ENCODE results near the gene TIMM44. TPM values are rescaled to one million over a fixed set of nuclear protein-coding genes. Genes with fewer than 3 reads are reported as not detected.

Gene TIMM44
- total RNA-seq, 4 donors from 2014 or later = 59.7 to 102 (median 71.8) TPM

GRCh38 chr19:7915250-7916102, 28.0 kb downstream of the TIMM44 start:
- WGBS, 2 donors (ENCODE audit: low coverage in 1 of 2) = 42% methylated on average over 23 of the region's 24 CpGs; no CpG with 5 or more reads in 1 of the 2 donors
- intact Hi-C loops (cut with DNase I; ENCODE audit: low total_unique reads) (no loop called here), in situ Hi-C loops (cut with MboI; ENCODE audit: low pct_ligation_motif_present in 1 of 4, low pct_unique_long_range_greater_than_20kb in 1 of 4, low sequenced_read_pairs in 3 of 4) (no loop called here)
- DNase-seq = no peak
- TF ChIP-seq EP300 (IDR thresholded peaks at IDR 0.05; ENCODE audit: low read depth) (no peak), POLR2A (IDR thresholded peaks at IDR 0.05) (no peak), POLR2AphosphoS5 (IDR thresholded peaks at IDR 0.05) (no peak), CTCF (IDR thresholded peaks at IDR 0.05) (no peak)
- no peak overlapping the region for H3K27ac ChIP-seq
- H3K27me3 ChIP-seq = peaks cover 59% of the 10 kb centered on the region
- H3K9me3 ChIP-seq = no peaks in the 10 kb centered on the region
- peaks cover 18 to 41% (median 31%) of the 10 kb centered on the region in 4 donors for H3K4me1 ChIP-seq
- H3K36me3 ChIP-seq = peaks cover 0 to 24% (median 12%) of the 10 kb centered on the region in 4 donors
- peak overlapping the region in 2 of 4 donors; percentile 33 to 41 for H3K4me3 ChIP-seq

GRCh38 chr19:7914598-7915045, 28.8 kb downstream of the TIMM44 start, which contains the start of gene TGFBR3L:
TGFBR3L (plus strand) TSS chr19:7914830.
- Histone ChIP-seq H3K4me3 (no peak within 1 kb of the TSS), H3K9me3 (no peaks in the 10 kb centered on the region), H3K36me3 (peaks cover 0 to 29% (median 14%) of the 10 kb centered on the region in 4 donors), H3K27ac (no peak within 1 kb of the TSS), H3K4me1 (peaks cover 15 to 37% (median 28%) of the 10 kb centered on the region in 4 donors), H3K27me3 (peaks cover 58% of the 10 kb centered on the region)
- in situ Hi-C loops (cut with MboI; ENCODE audit: low pct_ligation_motif_present in 1 of 4, low pct_unique_long_range_greater_than_20kb in 1 of 4, low sequenced_read_pairs in 3 of 4) = no loop called here
- TF ChIP-seq POLR2AphosphoS5 (IDR thresholded peaks at IDR 0.05) (peak in 1 of 3 donors; percentile 25), EP300 (IDR thresholded peaks at IDR 0.05; ENCODE audit: low read depth) (no peak), CTCF (IDR thresholded peaks at IDR 0.05) (no peak), POLR2A (IDR thresholded peaks at IDR 0.05) (peak; percentile 6)
- 71% methylated on average over 9 of the region's 12 CpGs; no CpG with 5 or more reads in 1 of the 2 donors for WGBS, 2 donors (ENCODE audit: low coverage in 1 of 2)
- DNase-seq = no peak
- intact Hi-C loops (cut with DNase I; ENCODE audit: low total_unique reads) = no loop called here

- intact Hi-C loops (cut with DNase I; ENCODE audit: low total_unique reads) (no loop called here), in situ Hi-C loops (cut with MboI; ENCODE audit: low pct_ligation_motif_present in 1 of 4, low pct_unique_long_range_greater_than_20kb in 1 of 4, low sequenced_read_pairs in 3 of 4) (no loop called here)
- DNase-seq = peak; percentile 5
- Histone ChIP-seq H3K36me3 (peaks cover 0 to 29% (median 14%) of the 10 kb centered on the region in 4 donors), H3K9me3 (no peaks in the 10 kb centered on the region), H3K27me3 (peaks cover 53% of the 10 kb centered on the region), H3K27ac (no peak overlapping the region), H3K4me3 (no peak overlapping the region), H3K4me1 (peaks cover 13 to 32% (median 23%) of the 10 kb centered on the region in 4 donors)
- no peak for TF ChIP-seq CTCF (IDR thresholded peaks at IDR 0.05)
- no peak for TF ChIP-seq POLR2AphosphoS5 (IDR thresholded peaks at IDR 0.05)
- no peak for TF ChIP-seq POLR2A (IDR thresholded peaks at IDR 0.05)
- no peak for TF ChIP-seq EP300 (IDR thresholded peaks at IDR 0.05; ENCODE audit: low read depth)
- WGBS, 2 donors (ENCODE audit: low coverage in 1 of 2) = 50% methylated on average over 11 of the region's 12 CpGs; no CpG with 5 or more reads in 1 of the 2 donors
Observed at GRCh38 chr19:7914099-7914498, 29.4 kb downstream of the TIMM44 start.

- H3K27me3 ChIP-seq = peaks cover 48% of the 10 kb centered on the region
- no peak overlapping the region for H3K27ac ChIP-seq
- intact Hi-C loops (cut with DNase I; ENCODE audit: low total_unique reads) (no loop called here), in situ Hi-C loops (cut with MboI; ENCODE audit: low pct_ligation_motif_present in 1 of 4, low pct_unique_long_range_greater_than_20kb in 1 of 4, low sequenced_read_pairs in 3 of 4) (no loop called here)
- H3K4me3 ChIP-seq = no peak overlapping the region
- 89 to 91% methylated on average over 6 to 10 of the region's 10 CpGs for WGBS, 2 donors (ENCODE audit: low coverage in 1 of 2)
- peaks cover 0 to 29% (median 14%) of the 10 kb centered on the region in 4 donors for H3K36me3 ChIP-seq
- no peak for DNase-seq
- TF ChIP-seq POLR2AphosphoS5 (IDR thresholded peaks at IDR 0.05) = no peak
- no peak for TF ChIP-seq CTCF (IDR thresholded peaks at IDR 0.05)
- TF ChIP-seq EP300 (IDR thresholded peaks at IDR 0.05; ENCODE audit: low read depth) = no peak
- no peak for TF ChIP-seq POLR2A (IDR thresholded peaks at IDR 0.05)
- H3K4me1 ChIP-seq = peaks cover 13 to 29% (median 22%) of the 10 kb centered on the region in 4 donors
- H3K9me3 ChIP-seq = no peaks in the 10 kb centered on the region
Observed at GRCh38 chr19:7913652-7914051, 29.8 kb downstream of the TIMM44 start.
